Sigmoid colon (tissue), 7 donors: Measurements from ENCODE around the gene ROR1. TPM values are rescaled to one million over a fixed set of nuclear protein-coding genes. Genes with fewer than 3 reads are reported as not detected.

ENCODE experiments used
- DNase-seq: peaks from one replicate; pipeline ENCODE4 v3.0.0-alpha.2; 2019
- H3K27ac ChIP-seq, 4 donors: fragments of 200-600 bp; sonication (generic); one replicate each; pipeline ENCODE4 v1.5.1; 2016 to 2019; ENCODE audit warnings: mild to moderate bottlenecking in 1 of 4
- H3K27me3 ChIP-seq, 3 donors: fragments of 200-600 bp; sonication (generic); one replicate each; pipeline ENCODE4 v1.5.1; 2019; ENCODE audit warnings: mild to moderate bottlenecking in 1 of 3
- H3K36me3 ChIP-seq, 4 donors: fragments of 200-600 bp; sonication (generic); one replicate each; pipeline ENCODE4 v1.5.1; 2016 to 2019
- H3K4me1 ChIP-seq, 4 donors: fragments of 200-600 bp; sonication (generic); one replicate each; pipeline ENCODE4 v1.5.1; 2017 to 2019
- H3K4me3 ChIP-seq, 4 donors: fragments of 200-600 bp; sonication (generic); one replicate each; pipeline ENCODE4 v1.5.1; 2017 to 2019; ENCODE audit warnings: mild to moderate bottlenecking in 2 of 4, moderate library complexity in 1 of 4
- H3K9me3 ChIP-seq, 4 donors: fragments of 200-600 bp in 3 of 4; sonication (generic) in 3 of 4; one replicate each; pipeline versions ENCODE4 v1.5.1 to v1.6.1; 2013 to 2019
- EP300 ChIP-seq, 4 donors: sonication (generic); formaldehyde crosslinking; IDR thresholded peaks; one replicate each; pipeline ENCODE4 v1.6.1; 2017; ENCODE audit warnings: antibody characterized with exemption in 4 of 4
- POLR2A ChIP-seq, 2 donors: fragments of 450-650 bp; IDR thresholded peaks; one replicate each; pipeline ENCODE4 v1.6.1; 2016; ENCODE audit warnings: antibody characterized with exemption in 2 of 2, mild to moderate bottlenecking in 2 of 2, moderate library complexity in 2 of 2
- POLR2AphosphoS5 ChIP-seq, 4 donors: sonication (generic); formaldehyde crosslinking; IDR thresholded peaks; one replicate each; pipeline ENCODE4 v1.6.1; 2017; ENCODE audit warnings: antibody characterized with exemption in 4 of 4
- WGBS, 2 donors: extraction: QIAGEN DNeasy Blood & Tissue Kit; methylation state at CpG; one replicate each; pipeline ENCODE4 v1.1.7; 2013; 5-methylcytosine and 5-hydroxymethylcytosine counted together
- intact Hi-C: fragments of 100-400 bp; cut with DNase I; formaldehyde crosslinking; loops from one replicate; pipeline ENCODE4 v1.15.1; 2023
- polyA plus RNA-seq, 3 donors: library from polyadenylated mRNA; stranded (reverse); fragments of 200-250 nt; gene quantifications; one replicate each; pipeline ENCODE4 v1.2.3, GENCODE V29; 2013
- total RNA-seq, 4 donors: library from RNA; depleted of rRNA; stranded (reverse); fragments of >200 nt; gene quantifications; one replicate each; pipeline ENCODE4 v1.1.0, GENCODE V29; 2016
- TF ChIP-seq, protein P1 (sequence below), 4 experiments: fragments of 450-650 bp in 3 of 4; fragments of 200-600 bp in 1 of 4; IDR thresholded peaks; one replicate each; pipeline ENCODE4 v1.5.1; 2016 to 2019; ENCODE audit warnings: antibody characterized with exemption in 4 of 4, mild to moderate bottlenecking in 3 of 4, moderate library complexity in 2 of 4
- donor health status: healthy with polysubstance abuse.
- donor health status: Bipolar disorder and iron deficiency.
- donor health status: healthy.

The ROR1 gene
- total and polyA plus RNA-seq, 7 donors = under 0.01 to 37.1 (median 27.3) TPM

DNA sequence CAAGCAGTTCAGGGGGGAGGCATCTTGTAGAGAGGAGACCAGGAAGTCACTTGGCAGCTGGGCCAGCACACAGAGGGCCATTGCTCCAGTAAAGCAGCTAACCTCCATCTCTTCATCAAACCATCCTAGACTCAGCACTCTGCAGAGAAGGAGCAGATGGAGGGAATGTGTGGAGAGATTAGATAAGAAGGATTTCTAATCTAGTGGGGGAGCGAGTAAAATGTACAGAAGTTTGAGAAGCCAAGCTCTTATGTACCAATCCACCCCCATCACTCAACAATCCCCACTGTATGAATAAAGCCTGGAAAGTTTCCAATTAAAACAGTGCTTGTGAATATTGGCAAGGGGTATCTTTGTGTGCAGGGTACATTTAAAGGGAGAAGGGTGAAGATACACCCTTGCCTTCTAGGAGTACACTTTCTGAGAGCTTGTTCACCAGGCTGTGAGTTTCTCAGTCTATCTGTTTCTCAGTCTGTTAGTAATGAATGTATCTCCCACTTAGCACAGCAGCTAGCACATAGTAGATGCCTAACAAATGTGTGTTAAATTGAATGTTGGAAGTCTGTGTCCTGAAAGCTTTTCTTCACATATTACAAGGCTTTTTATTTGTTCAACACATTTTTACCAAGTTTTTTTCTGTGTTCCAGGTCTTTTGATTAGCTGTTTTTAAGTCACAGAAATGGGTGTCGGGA is 286.9 kb downstream of the ROR1 start:
- WGBS, 2 donors = 93 to 96% methylated on average over 2 of the region's 2 CpGs
- intact Hi-C loops = no loop called here

DNA sequence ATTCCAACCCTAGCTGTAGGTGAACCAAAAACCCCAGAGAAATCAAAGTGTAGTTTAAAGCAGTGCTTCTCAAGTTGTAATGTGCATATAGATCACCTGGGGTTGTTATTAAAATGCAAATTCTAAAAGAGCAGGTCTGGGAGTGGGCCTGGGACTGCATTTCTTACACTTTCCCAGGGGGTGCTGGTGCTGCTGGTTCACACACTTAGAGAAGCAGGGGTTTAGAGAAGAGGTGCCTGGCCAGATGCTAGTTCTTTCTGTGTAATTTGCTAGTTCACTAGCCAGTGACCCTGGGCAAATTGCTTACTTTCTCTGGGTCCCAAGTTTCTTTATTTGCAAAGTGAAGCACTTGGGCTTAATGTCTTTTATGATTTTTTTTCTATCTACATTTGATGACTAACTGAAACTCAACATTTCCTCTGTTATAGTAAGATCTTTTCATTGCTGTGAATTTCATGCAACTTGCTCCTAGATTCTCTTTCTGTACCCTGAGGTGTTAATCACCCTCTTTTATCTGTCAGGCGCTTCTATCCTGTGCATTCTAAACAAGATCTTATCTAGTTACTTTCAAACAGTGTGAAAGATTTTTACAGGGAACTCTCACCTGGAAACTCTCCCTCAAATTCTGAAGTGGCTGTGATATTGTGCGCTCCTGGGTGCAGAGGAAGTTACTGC is 287.8 kb downstream of the ROR1 start:
- TF ChIP-seq, protein P1, sequence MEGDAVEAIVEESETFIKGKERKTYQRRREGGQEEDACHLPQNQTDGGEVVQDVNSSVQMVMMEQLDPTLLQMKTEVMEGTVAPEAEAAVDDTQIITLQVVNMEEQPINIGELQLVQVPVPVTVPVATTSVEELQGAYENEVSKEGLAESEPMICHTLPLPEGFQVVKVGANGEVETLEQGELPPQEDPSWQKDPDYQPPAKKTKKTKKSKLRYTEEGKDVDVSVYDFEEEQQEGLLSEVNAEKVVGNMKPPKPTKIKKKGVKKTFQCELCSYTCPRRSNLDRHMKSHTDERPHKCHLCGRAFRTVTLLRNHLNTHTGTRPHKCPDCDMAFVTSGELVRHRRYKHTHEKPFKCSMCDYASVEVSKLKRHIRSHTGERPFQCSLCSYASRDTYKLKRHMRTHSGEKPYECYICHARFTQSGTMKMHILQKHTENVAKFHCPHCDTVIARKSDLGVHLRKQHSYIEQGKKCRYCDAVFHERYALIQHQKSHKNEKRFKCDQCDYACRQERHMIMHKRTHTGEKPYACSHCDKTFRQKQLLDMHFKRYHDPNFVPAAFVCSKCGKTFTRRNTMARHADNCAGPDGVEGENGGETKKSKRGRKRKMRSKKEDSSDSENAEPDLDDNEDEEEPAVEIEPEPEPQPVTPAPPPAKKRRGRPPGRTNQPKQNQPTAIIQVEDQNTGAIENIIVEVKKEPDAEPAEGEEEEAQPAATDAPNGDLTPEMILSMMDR (IDR thresholded peaks at IDR 0.05) = no peak
- TF ChIP-seq POLR2AphosphoS5 (IDR thresholded peaks at IDR 0.05) (no peak), POLR2A (IDR thresholded peaks at IDR 0.05) (no peak), EP300 (IDR thresholded peaks at IDR 0.05) (no peak)
- DNase-seq = no peak
- Histone ChIP-seq H3K4me1 (no peaks in the 10 kb centered on the region), H3K4me3 (no peak overlapping the region), H3K27ac (no peak overlapping the region), H3K36me3 (no peaks in the 10 kb centered on the region), H3K9me3 (peaks cover 0 to 12% (median 4%) of the 10 kb centered on the region in 4 donors), H3K27me3 (no peaks in the 10 kb centered on the region)
- intact Hi-C loops = no loop called here
- 87 to 91% methylated on average over 2 of the region's 2 CpGs for WGBS, 2 donors

More for the DNA sequence above, 286.9 kb downstream of the ROR1 start:
- Histone ChIP-seq H3K4me3 (no peak overlapping the region), H3K27me3 (no peaks in the 10 kb centered on the region), H3K27ac (no peak overlapping the region), H3K4me1 (no peaks in the 10 kb centered on the region), H3K9me3 (peaks cover 0 to 12% (median 4%) of the 10 kb centered on the region in 4 donors), H3K36me3 (no peaks in the 10 kb centered on the region)
- DNase-seq = no peak
- no peak for TF ChIP-seq POLR2AphosphoS5 (IDR thresholded peaks at IDR 0.05)
- TF ChIP-seq, protein P1 (IDR thresholded peaks at IDR 0.05) = no peak
- no peak for TF ChIP-seq EP300 (IDR thresholded peaks at IDR 0.05)
- TF ChIP-seq POLR2A (IDR thresholded peaks at IDR 0.05) = no peak

DNA sequence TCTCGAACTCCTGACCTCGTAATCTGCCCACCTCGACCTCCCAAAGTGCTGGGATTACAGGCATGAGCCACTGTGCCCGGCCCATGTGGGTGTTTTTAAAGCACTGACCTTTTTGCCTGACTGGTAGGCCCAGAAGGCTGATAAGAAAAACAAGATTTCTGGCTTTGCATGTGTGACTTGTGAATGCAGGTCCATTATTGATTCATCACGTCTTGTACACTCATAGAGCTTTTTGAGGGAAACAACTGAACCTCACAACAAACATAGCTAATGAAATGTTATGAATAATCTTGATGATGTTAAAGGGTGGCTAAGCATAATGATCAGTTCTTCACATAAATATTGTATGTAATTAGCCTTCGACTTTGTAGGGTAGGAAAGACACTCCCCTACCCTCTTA is 288.7 kb downstream of the ROR1 start:
- Histone ChIP-seq H3K27ac (no peak overlapping the region), H3K4me1 (no peaks in the 10 kb centered on the region), H3K4me3 (no peak overlapping the region), H3K9me3 (peaks cover 0 to 7% (median 4%) of the 10 kb centered on the region in 4 donors), H3K36me3 (no peaks in the 10 kb centered on the region), H3K27me3 (no peaks in the 10 kb centered on the region)
- DNase-seq = no peak
- intact Hi-C loops = no loop called here
- no peak for TF ChIP-seq EP300 (IDR thresholded peaks at IDR 0.05)
- WGBS, 2 donors = 88 to 90% methylated on average over 6 of the region's 6 CpGs

DNA sequence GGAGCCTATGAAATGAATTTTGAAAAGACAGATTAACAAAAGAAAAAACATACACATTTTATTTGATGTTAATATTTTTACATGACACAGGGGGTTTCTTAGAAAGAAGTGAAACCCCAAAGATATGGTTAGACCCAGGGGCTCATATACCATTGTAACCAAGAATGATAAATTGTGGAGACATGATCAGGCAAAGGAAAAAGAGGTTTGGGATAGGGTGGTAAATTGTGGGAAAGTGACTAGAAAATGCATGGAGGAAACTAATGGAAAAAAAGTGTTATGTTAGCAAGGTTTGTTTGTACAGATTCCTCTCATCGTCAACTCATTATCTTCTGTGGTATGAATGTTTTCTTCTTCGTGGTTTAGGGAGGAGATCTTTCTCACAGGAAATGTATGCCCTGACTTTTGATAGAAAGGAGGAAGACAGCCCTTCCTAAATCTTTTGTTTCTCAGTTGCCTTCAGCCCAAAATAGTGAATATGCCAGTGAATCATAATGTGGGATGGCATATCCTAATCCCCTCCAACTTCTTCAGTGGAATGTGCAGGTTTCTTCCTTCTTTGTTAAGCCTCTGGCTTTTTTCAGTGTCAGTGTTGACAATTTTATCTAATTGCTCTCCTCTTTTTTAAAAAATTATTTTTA is 289.2 kb downstream of the ROR1 start:
- Histone ChIP-seq H3K36me3 (no peaks in the 10 kb centered on the region), H3K27ac (no peak overlapping the region), H3K9me3 (peaks cover 0 to 4% (median 2%) of the 10 kb centered on the region in 4 donors), H3K4me1 (no peaks in the 10 kb centered on the region), H3K27me3 (no peaks in the 10 kb centered on the region), H3K4me3 (no peak overlapping the region)
- 39 to 74% methylated on average over 2 of the region's 2 CpGs for WGBS, 2 donors
- intact Hi-C loops = no loop called here
- no peak for DNase-seq
- TF ChIP-seq POLR2AphosphoS5 (IDR thresholded peaks at IDR 0.05) (no peak), POLR2A (IDR thresholded peaks at IDR 0.05) (no peak)
- TF ChIP-seq, protein P1 (IDR thresholded peaks at IDR 0.05) = no peak

DNA sequence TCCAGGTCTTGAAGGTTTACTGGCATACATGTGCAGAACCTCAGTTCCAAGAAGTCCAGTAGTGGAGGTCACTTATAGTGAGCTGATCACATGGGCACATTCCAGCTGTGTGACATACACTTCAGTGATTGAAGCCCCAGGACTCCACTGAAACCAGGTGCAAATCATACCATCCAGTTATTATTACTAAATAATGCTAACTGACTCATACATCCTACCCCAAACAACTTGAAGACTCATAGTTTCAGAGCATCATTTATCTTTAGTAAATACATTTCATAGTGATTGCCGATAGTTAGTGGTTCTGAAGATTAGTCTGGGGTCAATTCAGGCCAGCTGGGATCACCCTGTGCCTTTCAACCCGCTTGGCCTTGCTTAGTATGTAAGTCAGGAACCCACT is 291.8 kb downstream of the ROR1 start:
- no peaks in the 10 kb centered on the region for H3K4me1 ChIP-seq

More for the DNA sequence above, 291.8 kb downstream of the ROR1 start:
- no peaks in the 10 kb centered on the region for H3K27me3 ChIP-seq
- H3K4me3 ChIP-seq = no peak overlapping the region
- intact Hi-C loops = no loop called here
- DNase-seq = no peak
- H3K27ac ChIP-seq = no peak overlapping the region
- TF ChIP-seq POLR2A (IDR thresholded peaks at IDR 0.05) = no peak
- TF ChIP-seq POLR2AphosphoS5 (IDR thresholded peaks at IDR 0.05) = no peak
- TF ChIP-seq EP300 (IDR thresholded peaks at IDR 0.05) = no peak
- TF ChIP-seq, protein P1 (IDR thresholded peaks at IDR 0.05) = no peak
- no peaks in the 10 kb centered on the region for H3K9me3 ChIP-seq
- no peaks in the 10 kb centered on the region for H3K36me3 ChIP-seq
- 91 to 96% methylated on average over 2 of the region's 2 CpGs for WGBS, 2 donors
